Neural cell (in vitro differentiated cells): ENCODE results near the gene TAF8.

ENCODE experiments used
- CTCF ChIP-seq: fragments of 450-650 bp; IDR thresholded peaks from 2 replicates; pipeline ENCODE4 v1.5.1; 2014; ENCODE audit warnings: antibody characterized with exemption, mild to moderate bottlenecking, moderate library complexity; ENCODE audit not compliant: poor library complexity, severe bottlenecking
- EZH2 ChIP-seq: fragments of 200-600, 300-800 bp; shearing (Covaris generic), sonication (generic); IDR thresholded peaks from 2 replicates; pipeline ENCODE4 v1.6.1; 2014; ENCODE audit warnings: antibody characterized with exemption, low read length, borderline replicate concordance, mild to moderate bottlenecking; ENCODE audit not compliant: insufficient read depth, poor library complexity, severe bottlenecking
- POLR2AphosphoS5 ChIP-seq: IDR thresholded peaks from 2 replicates; pipeline ENCODE4 v1.6.1; 2012
- RAD21 ChIP-seq: fragments of 450-650 bp; conservative IDR thresholded peaks from 2 replicates; pipeline ENCODE4 v1.6.1; 2014; ENCODE audit warnings: antibody characterized with exemption, mild to moderate bottlenecking, moderate library complexity
- REST ChIP-seq: IDR thresholded peaks from 2 replicates; pipeline ENCODE4 v1.6.1; 2012; ENCODE audit warnings: borderline replicate concordance
- SMC3 ChIP-seq: fragments of 450-650 bp; conservative IDR thresholded peaks from 2 replicates; pipeline ENCODE4 v1.6.1; 2014; ENCODE audit warnings: antibody characterized with exemption, mild to moderate bottlenecking, moderate library complexity; ENCODE audit not compliant: poor library complexity
- TAF1 ChIP-seq: IDR thresholded peaks from 2 replicates; pipeline ENCODE4 v1.6.1; 2012; ENCODE audit warnings: low read depth

- TF ChIP-seq CTCF: no peak
- no peak for TF ChIP-seq EZH2
- TF ChIP-seq RAD21: no peak
- no peak for TF ChIP-seq REST
- TF ChIP-seq POLR2AphosphoS5: no peak
- no peak for TF ChIP-seq TAF1
- no peak for TF ChIP-seq SMC3
These were observed 21.9 kb upstream of the TAF8 start for GRCh38 chr6:42028234-42029061.
